SW 1271 (cell line): ENCODE measurements around the gene IL1RL1.

ENCODE experiments used
- DNase-seq, 2 experiments: peaks; one replicate each; lab custom pipeline; 2025; lab: John Stamatoyannopoulos, UW

The IL1RL1 gene

DNA sequence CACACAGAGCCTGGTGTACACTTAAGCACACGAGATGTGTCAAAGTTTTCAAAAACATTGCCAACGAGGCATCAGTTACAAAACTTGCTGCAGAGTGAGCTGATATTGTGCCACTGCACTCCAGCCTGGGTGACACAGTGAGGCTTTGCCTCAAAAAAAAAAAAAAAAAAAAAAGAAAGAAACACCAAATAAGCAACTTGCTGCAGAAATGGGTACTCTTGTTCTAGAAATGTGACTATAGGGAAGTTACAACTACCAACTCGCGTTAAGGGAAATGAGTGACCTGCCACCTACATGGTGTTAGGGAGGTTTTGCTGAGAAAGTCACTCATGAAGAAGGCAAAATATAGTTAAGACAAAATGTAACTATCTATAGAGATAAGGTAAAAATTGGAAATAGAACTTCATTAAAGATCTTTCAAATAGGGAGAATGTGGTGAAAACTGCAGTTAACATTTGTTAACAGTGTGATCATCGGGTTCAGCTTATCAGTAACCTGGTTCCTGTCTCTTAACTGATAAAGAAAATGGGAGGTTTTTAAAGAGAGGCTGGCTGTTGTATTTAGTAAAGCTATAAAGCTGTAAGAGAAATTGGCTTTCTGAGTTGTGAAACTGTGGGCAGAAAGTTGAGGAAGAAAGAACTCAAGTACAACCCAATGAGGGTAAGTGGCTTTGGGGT lies at the start of gene IL1RL1:
IL1RL1 (plus strand) TSS at position 600 of the 677 bp plus-strand sequence. CDS start 26,702 bp downstream, outside the sequence.
- no peak for DNase-seq

DNA sequence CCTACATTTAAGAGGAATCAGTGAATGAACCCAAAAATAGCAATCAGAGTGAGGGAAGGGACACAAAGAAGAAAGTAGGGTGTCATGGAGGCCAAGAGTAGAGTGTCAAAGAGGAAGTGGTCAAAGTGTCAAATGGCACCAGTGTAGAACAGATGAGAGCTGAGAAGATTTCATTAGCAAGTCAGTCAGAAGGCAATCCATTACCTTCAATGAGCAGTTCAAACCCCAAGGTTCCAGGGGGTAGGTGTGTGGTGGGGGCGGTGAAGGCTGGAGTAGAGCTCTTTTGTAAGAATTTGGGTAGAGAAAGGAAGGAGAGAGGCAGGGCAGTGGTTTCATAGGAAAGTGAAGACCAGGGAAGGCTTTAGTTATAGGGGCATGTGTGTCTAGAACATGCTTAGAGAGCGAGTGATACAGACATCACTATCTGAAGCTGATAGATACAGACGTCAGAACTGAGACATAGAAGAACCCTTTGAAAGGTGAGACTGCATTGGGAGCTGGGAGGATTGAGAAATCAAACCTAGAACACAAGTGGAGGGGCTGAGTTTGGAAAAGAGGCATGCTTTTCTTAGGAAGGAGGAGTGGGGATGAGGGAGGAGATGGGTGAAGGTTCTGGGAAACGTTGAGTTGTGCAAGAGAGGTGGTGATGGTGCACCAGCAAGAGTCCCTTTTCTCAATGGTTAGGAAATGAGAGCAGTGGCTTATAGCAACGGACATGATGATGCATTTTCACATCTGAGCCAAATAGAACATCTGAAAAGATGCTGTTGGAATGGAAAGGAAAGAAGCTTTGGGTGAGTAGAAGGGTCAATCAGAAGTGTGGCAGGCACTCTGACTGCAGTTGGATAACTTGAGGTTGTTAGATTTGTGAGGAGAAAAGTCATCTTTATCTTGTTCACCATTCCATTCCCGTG lies 48.9 kb upstream of the IL1RL1 start:
- no peak for DNase-seq

DNA sequence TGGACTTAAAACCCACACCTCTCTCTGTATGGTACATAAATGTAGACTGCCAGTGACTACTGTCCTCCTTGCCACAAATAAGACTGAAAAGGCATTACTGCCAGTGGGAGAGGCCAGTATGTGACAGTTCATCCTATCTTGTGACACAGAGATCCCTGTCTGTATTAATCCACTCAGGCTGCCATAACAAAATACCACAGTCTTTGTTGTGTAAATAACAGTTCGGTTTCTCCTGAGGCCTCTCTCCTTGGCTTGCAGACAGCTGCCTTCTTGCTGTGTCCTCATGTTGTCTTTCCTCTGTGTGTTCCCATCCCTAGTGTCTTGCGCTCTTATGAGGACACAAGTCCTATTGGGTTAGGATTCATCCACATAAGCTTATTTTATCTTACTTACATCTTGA lies 46.4 kb upstream of the IL1RL1 start:
- no peak for DNase-seq

DNA sequence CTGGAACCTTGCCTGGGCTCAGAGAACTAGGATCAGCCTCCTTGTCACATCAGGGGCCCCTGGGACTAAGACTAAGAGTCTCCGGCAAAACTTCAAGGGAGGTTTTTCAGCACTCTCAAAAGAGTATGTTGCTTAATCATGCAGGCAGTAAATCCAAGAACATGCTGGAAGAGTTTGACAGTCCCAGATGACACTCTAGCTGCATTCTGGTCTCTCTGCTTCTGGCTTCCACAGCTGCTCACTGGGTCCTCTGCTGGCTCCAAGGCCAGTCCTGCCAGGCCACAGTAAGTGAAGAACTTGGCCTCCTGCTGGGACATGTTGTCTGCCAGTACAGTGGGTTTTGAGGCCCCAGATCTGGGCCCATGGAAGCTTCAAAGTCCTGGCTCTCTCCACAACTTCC lies 45.2 kb upstream of the IL1RL1 start:
- no peak for DNase-seq

DNA sequence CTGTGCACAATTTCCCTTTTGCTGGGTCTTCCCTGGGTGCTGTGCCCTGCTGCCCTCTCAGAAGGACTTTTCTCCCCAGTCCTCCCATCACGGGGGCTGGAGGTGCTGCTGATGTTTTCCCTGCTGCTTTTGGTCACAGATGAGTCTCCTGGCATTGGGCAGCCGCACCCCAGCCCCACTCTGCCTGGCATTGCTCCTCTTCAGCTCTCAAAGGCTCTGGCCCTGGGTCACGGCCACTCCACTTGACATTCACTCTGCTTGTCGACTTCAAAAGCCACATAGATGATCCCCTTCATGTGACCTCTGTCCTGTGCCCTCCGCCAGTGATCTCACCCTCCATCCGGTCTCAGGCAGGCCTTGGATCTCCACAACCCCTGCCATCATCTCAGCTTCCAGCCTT lies 43.6 kb upstream of the IL1RL1 start:
- no peak for DNase-seq

DNA sequence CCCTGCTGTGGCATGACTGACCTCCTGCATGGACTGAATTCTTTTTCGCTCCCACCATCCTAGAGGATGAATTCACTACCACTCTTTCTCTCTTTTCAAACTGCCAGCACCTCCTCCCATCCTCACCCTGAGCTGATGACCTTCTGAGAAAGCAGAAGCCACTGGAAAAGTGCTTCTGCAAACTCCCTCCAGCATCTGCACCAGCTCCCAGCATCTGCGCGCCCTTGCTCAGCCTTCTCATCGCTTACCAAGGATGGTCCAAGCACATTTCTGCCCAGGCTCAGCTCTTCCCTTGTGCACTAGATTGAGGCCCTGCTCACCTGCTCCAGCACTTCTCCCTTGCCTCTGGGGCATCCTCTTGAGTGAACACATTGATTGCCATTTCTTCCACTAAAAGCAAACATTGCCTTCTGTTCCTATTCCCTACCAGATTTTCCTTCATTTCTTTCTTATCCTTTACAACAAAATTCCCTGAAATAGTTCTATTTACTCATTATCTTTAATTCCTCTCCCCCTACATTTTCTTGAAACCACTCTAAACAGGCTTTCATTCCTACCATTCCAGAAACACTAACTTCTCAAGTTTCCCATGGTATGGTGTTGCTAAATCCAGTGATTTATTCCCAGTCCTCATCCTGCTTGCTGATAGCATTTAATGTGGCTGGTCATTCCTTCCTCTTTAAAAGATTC lies 42.7 kb upstream of the IL1RL1 start:
- DNase-seq: no peak

DNA sequence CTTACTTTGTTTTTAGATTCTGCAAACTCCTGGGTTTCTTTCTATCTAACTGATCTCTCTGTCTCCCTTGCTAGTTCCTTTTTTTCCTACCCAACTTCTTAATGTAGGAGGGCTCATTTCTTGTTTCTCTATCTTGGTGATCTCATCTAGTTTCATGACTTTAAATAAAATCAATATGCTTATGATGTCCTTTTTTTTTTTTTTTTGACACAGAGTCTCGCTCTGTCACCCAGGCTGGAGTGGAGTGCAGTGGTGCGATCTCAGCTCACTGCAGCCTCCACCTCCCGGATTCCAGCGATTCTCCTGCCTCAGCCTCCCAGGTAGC lies 42.2 kb upstream of the IL1RL1 start:
- no peak for DNase-seq

DNA sequence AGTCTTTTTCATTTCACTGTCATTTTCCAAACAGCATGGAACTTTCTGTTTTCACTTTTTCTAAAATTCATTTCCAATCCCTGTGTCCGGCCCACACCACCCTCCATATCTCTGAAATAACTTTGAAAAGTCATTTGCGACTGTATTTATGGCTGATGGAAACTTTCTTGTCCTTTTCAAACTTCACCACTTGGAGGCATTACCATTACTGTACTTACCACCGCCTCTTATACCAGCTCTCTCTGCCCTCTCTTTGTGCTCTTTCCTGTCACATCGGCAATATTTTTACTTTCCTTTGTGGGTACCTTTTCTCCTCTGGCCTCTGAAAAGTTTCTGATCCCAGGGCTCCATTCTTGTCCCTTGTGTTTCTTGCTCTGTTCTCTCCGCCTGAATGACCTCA lies 39.5 kb upstream of the IL1RL1 start:
- DNase-seq: no peak

DNA sequence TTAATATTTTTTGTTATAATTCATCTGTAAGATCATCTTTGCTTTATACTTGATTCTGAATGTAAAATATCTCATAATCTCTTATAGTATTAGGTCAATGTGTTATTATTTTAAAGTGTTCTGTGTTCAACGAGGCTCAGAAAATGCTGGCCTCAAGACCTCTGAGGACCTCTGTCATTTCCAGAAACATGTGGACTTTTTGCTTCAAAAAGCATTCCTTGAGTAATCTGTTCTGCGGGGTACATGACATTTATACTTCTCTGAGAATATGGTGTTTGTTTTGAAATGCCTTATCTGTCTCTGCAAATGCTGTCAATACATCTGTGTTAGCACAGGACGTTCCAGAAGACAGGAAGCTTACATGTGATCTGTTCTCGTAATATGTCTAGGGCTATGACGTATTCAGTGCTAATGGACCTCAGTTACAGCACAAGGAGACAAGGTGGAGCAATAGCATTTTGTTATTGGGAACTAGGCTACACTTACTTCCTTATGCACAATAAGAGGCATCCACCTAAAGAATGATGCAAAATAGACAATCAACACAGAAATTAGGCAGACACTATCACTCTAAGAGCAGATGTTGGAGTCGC lies 37.6 kb upstream of the IL1RL1 start:
- no peak for DNase-seq

DNA sequence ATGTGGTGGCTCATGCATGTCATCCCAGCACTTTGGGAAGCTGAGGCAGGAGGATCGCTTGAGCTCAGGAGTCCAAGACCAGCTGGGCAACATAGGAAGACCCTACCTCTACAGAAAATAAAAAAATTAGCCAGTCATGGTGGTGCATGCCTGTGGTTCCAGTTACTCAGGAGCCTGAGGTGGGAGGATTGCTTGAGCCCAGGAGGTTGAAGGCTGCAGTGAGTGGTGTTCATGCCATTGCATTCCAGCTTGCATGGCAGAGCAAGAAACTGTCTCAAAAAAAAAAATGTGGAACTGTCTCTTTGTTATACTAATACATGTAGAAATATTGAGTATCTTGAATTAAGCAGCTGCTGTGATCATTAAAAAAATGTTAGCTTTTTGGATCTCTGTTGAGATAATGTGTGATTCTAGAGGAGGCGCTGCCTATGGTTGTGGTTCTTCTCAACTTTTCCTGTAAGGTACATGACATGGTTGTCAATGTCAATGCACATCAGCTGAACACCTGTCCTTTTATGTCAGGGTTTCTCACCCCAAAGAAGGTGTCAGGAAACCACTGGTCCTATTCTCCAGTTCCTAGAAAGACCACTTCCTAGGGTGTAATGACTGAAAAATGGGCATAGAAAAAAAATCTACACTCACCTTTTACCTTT lies 34.7 kb upstream of the IL1RL1 start:
- DNase-seq: no peak

DNA sequence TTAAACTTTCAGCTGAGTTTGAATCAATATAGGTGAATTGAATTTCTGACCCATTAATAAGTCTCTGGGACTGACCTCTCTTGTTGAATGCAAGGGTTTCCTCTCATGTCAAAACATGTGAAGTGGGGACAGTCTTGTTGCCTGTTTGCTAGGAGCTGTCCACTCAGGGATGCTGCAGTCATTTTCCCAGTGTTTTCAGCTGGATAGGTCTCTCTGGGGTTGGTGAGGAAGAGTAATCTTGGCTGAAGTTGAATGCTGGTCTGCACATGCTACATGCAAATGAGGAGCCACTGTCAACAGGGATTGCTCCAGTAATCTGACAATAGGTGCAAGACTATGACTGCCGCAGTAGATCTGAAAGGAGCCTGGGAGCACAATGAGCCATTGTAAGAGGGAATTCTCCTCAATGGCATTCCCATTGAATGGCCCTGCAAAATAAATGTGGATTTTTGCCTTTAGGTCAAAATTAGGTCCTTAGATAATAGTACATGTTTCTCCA lies 34.1 kb upstream of the IL1RL1 start:
- no peak for DNase-seq

DNA sequence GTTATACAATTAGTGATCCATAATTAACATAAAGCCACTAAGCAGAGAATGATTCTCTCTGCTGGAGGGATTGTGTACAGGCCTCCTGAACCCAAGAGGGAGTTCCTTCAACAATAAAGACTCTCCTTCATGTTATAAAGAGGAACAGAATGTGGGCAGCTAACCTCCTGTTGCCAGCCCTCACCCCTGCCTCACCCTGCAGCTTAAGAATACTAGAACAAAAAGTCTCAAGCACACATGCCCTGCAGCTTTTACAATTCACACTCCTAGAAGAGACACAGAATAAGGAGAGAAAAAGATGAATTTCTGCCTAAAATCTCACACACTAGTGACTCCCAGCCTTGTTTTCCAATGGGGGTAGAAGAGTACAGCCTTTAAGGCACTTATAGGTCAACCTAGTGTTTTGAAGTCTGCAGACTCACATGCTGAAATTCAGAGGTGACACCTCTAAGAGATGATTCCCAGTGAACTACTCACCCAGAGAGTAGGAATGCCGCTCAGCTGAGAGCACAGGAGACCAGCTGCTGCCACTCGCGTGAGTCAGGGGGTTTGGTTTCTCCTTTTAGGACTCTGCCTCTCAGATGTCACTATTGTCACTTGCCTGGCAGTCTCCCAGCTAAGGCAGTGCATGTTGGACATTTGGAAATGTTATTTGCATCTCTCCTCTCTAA lies 32.5 kb upstream of the IL1RL1 start:
- DNase-seq: no peak

DNA sequence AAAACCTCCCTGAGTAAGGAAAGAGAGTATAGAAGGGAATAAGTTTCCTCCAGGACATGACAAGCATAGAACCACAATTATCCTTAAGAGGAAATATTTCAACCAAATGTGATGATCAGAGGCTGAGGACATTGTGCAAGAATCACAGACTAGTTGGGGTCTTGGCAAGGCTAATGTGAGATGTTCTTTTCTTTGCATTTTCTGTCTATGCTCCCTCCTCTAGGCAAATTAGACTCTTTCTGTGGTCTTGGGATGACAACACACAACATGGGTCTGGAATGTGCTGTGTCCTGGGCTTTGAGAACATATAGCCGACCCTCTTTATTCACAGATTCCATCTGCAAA lies 32.0 kb upstream of the IL1RL1 start:
- no peak for DNase-seq

DNA sequence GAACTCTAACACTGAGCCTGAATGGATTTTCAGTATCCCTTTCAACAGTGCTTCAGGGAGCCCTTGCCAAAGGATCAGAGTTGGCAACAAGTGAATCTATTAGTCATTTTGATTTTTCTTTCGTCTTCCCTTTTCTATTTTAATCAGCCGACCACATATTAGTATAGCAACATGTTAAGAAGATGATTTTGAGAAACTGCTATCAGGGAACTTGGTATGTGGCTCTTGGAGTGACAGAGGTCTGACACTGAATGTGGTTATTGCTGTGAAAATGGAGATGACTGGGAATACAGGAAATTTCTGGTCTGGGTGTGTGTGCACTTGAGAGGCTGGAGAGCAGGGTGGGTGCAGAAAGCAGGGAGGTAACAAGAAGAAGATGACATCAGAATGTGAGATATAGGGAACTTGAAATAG lies 28.7 kb upstream of the IL1RL1 start:
- no peak for DNase-seq

DNA sequence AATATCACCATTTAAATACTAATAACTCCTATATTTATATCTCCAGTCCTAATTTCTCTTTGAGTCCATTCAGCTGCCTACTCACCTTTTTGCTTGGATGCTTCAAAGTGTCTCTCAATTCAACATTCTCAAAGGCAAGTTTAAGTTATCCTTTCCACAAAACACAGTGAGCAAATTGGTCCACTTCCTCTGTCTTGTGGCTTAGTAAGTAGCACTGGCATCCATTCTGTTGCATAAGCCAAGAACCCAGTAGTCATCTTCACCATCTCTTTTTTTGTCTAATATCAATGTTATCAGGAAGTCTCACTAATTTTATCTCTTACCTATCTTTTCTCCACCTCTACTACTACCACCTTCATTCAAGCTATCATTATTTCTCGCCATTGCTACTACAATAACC lies 27.4 kb upstream of the IL1RL1 start:
- DNase-seq: no peak

DNA sequence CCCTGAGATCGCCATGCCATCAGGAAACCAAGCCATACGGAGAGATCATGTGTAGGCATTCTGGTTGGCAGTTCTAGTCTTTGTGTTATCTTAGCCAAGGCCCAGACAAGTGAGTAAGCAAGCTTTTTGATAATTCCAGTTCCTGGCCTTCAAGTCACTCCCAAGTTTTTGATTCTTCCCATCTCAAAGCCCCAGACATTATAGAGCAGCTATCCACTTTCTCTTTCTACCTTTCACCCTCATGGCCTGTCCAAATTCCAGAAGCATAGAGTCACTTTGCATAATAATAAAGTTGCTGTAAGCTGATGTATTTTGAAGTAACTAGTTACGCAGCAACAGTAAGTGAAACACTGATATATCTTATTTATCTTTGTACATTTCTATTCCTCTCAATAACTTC lies 26.8 kb upstream of the IL1RL1 start:
- DNase-seq: no peak

DNA sequence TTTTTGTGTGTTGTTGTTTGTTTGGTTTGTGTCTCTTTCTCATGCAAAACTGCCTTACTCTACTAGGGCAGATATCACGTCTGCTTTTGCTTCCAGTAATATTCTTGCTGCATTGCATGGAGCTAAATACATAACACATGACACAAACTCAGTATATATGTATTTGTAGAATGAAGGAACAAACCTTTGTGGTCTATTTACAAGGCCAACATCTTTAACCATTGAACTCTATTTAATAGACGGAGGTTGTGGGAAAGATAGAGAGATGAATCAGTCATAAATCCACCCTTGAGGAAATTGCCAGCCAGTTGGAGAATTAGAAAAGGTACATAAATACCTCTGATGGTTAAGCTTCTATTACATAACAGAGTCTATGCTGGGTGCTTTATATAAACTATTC lies 26.0 kb upstream of the IL1RL1 start:
- no peak for DNase-seq

DNA sequence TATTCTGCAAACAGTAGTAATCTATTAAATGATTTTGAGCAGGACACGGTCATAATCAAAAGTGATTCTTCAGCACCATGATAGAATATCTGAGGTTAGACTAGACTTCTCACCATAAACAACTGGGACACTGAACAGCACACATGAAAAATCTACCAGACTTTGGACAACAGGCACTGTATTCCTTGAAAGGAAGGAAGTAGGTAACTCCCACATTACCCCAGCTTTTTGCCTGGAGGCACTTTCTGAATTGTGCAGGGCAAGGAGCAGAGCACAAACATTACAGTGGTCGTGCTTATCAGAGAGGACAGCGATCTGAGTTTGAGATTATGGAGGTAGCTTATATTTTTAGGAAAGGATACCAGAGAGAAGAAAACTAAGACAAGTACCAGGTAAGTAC lies 25.3 kb upstream of the IL1RL1 start:
- DNase-seq: no peak

DNA sequence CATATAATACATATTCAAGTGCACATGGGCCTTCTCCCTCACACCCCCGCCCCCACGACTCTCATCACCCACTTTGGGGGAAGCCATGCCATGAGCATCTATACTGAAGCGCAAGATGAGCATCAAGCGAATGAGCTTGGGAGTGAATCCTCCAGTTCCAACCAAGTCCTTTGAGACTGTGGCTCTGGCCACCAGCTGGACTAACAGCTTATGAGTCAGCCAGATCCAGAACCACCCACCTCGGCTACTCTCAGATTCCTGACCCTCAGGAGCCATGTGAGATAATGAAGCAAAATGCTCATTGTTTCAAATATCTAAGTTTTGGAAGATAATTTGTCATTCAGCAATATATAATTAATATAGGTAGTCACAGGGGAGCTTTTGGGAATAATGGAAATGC lies 22.2 kb upstream of the IL1RL1 start:
- no peak for DNase-seq

DNA sequence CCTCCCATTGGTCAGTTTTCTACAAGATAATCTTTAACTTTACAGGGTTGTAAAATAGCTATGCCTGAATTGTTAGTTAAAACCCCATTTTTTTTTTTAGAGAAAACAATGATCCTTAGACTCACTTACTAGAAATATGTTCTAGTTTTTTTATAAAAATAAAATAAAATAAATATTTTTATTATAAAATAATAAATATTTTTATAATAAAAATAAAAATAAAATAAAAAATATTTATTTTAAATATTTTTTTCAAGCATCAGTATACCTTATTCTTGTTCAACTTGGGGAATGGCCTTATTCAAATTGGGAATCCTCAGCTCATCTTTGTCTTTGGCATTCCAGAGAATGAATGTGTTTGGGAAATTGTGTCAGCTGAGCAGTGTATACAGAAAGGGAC lies 20.8 kb upstream of the IL1RL1 start:
- DNase-seq: no peak

DNA sequence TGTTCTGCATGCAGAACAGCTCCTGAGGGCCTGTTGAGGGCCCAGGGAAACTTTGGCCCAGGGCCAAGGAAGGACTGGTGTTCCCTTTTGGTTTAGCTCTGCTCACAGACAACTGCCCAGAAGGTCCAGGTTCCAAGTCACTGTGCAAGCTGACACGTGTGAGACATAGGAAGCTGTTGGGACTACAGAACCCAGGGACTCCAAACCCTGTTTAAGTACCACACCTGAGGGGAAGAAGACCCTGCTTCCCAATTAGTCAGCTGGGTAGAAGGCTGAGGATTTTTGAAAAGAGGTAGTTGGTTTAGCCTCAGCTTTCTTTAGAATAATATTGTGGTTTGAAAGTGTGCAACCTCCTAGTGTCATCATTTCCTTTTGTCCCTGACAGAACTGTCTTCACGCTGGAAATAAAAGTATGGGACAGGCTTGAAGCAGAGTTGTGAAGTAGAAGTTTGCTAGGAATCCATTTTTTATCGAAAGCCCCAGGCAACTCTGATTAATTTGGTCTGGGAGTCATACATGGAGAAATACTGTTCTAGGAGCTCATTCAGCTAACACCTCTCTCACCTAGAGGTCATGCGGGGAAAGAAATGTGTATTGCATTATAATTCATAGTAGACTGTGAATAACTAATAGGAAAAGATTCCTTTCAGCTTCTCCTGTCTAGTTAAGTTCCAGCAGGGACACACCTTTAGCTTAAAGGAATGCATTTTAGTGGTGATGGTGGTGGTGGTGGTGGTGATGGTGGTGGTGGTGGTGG lies 19.9 kb upstream of the IL1RL1 start:
- no peak for DNase-seq
